ENCODE results near the gene SLC23A3. TPM values are rescaled to one million over a fixed set of nuclear protein-coding genes. Genes with fewer than 3 reads are reported as not detected.

SLC23A3 gene, protein sequence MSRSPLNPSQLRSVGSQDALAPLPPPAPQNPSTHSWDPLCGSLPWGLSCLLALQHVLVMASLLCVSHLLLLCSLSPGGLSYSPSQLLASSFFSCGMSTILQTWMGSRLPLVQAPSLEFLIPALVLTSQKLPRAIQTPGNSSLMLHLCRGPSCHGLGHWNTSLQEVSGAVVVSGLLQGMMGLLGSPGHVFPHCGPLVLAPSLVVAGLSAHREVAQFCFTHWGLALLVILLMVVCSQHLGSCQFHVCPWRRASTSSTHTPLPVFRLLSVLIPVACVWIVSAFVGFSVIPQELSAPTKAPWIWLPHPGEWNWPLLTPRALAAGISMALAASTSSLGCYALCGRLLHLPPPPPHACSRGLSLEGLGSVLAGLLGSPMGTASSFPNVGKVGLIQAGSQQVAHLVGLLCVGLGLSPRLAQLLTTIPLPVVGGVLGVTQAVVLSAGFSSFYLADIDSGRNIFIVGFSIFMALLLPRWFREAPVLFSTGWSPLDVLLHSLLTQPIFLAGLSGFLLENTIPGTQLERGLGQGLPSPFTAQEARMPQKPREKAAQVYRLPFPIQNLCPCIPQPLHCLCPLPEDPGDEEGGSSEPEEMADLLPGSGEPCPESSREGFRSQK
- total RNA-seq, result 6.9 TPM

DNA sequence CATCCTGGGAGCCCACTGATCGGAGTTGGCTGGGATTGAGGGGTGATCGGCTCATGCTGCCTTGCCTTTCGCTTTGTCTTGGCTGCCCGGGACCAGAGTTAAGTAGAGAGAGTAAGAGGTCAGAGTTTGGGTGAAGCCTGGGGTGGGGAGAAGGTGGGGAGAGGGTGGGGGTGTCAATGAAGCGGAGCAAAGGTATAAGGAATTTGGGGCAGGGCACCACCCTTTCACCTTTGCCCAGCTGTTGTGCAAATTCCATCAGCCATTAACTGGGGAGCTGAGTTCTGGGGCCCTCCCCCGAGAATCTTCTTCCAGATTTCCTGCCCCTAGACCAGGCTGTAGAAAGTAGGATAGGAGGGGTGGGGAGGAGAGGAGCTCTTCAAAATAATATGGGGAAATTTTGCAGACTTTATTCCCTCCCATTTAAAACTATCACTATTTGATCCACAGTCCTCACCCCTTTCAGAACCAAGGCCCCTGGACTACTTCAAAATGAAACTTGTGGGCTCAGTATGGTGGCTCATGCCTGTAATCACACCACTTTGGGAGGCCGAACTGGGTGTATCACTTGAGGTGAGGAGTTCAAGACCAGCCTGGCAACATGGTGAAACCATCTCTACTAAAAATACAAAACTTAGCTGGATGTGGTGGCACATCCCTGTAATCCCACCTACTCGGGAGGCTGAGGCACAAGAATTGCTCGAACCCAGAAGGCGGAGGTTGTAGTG lies at the start of gene SLC23A3:
TSS of gene SLC23A3 (minus strand) at position 100 of the 725 bp plus-strand sequence. CDS start at position 55, 45 bp downstream.

DNA sequence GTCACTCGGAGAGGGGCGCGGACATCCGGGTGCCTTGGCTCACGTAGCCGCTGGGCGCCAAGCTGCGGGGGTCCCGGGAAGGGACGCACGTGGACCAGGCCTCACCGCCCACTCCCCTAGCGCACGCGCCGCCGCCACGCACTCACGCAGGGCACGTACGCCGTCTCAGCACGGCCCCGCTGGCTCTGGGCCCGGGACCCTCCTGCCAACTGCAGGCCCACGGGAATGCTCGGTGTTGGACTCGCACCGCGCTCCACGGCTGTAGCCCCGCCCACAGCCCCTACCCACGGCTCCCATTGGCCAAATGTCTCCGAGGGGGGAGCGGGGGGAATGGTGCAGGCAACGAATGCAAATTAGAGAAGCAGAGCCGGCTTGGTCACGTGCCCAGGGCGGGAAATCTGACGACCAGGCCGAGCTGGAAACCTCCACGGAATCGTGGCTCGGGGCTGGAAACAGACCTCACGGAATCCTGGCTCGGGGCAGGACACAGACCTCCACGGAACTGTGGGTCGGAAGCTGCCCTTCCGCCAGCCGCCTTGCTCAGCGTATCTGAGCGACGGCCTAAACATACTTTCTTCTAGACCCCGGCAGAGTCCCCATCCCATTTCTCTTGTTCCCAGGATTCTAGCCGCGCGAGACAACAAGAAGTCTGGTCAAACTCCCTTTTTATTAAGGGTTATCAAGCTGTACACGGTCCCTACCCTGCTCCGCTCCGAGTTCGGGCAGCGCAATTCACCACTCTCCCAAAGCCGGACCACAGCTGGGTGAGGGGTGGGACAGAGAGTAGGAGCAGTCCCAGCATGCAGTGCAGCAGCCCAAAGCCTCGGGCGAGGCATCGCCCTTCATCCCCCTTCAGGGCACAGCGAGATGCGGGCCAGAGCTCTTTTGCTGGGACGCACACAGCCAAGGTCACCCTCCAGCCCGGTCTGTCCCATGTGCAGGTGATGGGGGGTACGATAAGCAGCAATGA lies 49.2 kb upstream of the SLC23A3 start, which contains the start of gene ABCB6:
TSS of gene ABCB6 (minus strand) at position 227 of the 970 bp plus-strand sequence. CDS start 285 bp downstream, outside the sequence.

DNA sequence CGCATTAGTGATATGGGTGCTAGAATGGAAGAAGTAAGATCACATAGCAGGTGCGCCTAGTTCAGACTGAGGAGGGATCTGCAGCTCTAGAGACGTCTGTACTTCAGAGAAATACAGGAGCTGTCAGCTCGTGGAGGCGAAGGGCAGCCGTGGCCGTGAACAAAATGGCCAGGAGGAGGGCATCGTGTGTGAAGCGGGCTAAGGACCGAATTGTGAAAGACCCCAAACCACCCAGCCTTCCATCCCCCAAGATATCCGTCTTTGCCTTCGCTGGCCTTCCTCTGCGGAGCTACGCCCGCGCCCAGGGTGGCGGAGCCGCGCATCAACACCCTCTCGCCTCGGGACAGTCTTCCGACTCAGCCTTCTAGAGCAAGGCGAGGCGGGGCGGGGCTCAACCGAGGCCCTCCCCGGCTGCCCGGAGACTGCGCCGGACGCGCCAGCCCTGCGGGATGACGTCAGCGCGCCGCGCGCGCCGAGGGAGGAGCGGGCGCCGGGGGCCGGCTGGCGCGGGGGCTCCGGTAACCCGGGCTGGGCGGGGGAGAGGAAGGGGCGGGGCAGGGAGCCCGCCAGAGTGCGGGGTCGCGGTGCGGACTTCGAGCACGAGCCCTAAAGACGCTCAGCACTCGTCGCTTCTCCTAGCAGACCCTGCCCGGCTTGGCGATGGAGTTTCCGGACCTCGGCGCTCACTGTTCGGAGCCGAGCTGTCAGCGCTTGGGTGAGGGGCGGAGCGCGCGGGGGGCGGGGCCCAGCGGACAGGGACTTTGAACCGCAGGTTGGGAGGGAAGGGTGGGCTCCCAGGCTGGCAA lies 36.7 kb upstream of the SLC23A3 start, which contains the start of gene ZFAND2B:
TSS of gene ZFAND2B (plus strand) at position 455 of the 806 bp plus-strand sequence. CDS start at position 661, 206 bp downstream.

DNA sequence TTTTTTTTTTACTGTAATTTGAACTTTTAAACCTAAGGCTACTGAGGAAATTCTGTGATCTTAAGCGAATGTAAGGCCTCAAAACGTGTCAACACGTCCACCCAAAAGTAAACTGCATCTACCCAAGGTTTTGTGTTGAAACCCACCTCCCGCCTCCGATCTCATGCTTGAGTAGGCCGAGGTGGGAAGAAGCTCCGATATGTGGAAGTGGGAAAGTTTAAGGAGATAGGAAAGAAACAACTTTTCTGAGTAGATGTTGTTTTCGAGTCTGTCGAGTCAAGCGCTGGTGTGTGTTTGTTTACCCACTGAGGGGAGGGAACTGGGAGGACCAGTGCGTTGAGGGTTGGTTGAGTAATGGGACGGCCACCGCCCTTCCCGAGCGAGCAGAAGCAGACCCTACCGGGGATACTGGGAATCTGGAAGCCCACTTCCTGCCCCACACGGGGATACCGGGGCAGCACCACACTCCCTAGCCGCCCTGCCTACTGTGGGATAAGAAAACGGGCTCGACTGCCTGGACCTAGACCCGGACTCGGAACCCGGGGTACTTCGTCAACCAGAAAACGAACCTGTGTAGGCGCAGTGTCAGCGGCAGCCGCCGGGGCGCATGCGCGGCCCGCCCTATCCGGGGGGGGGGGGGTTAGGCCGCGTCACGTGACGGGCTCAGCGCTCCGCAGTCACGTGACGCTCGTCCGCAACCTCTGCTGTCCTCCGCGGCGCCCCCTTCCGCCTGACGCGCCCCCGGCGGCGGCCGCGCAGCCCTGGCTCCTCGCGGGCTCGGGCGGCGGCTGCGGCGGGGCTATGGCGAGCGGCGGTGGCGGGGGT lies 7.9 kb upstream of the SLC23A3 start, which contains the start of gene RETREG2:
TSS of gene RETREG2 (plus strand) at position 724 of the 825 bp plus-strand sequence. CDS start at position 802, 78 bp downstream.

DNA sequence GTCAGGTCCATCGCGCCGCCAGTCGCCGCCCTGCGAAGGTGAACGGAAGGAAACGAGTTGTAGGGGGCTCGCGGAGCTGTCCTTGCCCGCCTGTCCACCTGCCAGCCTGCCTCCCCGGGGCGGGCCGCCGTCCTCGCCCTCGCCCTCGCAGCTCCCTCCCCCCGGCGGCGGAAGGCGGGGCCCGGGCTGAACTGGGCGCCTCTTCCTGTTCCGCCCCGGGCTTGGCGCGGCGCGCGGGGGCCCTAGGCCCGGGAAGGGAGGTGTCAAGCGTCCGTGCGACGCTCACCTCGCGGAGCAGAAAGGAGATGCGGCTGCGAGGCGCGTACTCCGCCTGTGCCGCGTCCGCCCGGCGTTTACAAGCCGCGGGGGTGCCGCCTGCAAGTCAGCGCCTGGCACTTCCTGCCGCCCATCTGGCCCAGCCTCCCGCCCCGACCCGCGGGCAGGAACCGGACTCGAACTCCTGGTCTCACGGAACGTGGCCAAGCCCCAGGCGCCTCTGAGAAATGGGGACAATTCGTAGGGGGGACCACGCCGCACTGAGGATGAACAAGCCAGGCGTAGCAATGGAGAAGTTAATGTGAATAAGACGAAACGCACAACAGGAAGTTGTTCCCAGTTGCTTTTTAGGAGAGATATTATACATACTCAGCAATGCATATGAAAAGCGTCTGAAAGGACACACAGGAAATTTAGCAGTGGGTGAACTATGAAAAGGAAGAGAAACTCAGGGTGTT lies 7.2 kb upstream of the SLC23A3 start, which contains the start of gene CNPPD1:
TSS of gene CNPPD1 (minus strand) at position 108 of the 734 bp plus-strand sequence. CDS start at position 11, 97 bp downstream.

DNA sequence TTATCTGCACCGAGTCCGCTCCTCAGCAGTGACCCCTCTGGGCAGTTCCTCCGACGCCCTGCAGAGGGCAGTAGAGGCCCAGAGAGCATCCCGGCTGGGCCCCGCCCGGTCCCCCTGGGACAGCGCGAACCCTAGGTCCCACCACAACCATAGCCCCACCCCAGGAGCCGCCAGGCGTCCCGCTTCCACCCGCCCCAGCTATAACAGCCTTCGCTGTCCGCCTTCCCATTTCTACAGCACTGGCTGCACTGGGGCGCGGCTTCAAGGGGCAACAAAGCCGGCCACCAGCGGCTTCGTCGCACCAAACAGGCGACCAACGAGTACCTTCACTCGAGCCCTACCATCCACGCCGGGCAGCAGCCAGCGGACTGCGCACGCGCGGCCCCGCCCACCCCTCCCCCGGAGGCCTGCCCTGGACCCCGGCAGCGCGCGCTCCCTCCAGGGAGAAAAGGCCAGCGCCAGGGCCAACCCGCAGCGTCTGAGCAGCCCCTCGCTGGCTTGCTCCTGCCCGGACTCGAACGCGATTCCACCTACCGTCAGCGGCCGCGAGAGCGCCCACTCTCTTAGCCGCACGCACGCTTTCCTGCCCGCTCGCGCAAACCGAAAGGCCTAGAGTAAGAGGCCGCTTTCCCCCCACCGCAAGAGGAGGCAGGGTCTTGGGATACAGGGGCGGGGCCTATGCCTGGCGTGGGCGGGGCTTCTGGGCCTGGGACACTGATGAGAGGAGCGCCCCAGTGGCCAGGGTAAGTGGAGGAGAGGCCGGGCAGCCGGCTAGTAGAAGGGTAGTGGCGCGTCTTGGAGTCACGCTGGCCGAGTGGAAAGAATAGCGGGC lies 9.4 kb downstream of the SLC23A3 start, which contains the start of gene NHEJ1:
TSS of gene NHEJ1 (minus strand) at position 630 of the 832 bp plus-strand sequence. CDS start 2,453 bp downstream, outside the sequence.

Other genes starting within 250 kb of the SLC23A3 start
- 0.12 TPM for gene CDK5R2, start 210.4 kb downstream of the SLC23A3 start, total RNA-seq
- gene FEV, start 184.8 kb downstream of the SLC23A3 start, total RNA-seq, result 1.3 TPM
- not detected for gene CRYBA2, start 176.6 kb downstream of the SLC23A3 start, total RNA-seq
- 0.23 TPM for gene CFAP65, start 128.5 kb downstream of the SLC23A3 start, total RNA-seq
- gene IHH, start 109.1 kb downstream of the SLC23A3 start, total RNA-seq, result 1.5 TPM
- gene NHEJ1, start 9.2 kb downstream of the SLC23A3 start, total RNA-seq, result 15.2 TPM
- gene CNPPD1, start 6.9 kb upstream of the SLC23A3 start, total RNA-seq, result 39.4 TPM
- 64.3 TPM for gene RETREG2, start 8.2 kb upstream of the SLC23A3 start, total RNA-seq
- 27.9 TPM for gene ZFAND2B, start 36.8 kb upstream of the SLC23A3 start, total RNA-seq
- 28.1 TPM for gene ABCB6, start 48.9 kb upstream of the SLC23A3 start, total RNA-seq
- gene ATG9A, start 59.6 kb upstream of the SLC23A3 start, total RNA-seq, result 53.7 TPM
- gene ANKZF1, start 59.8 kb upstream of the SLC23A3 start, total RNA-seq, result 51.6 TPM
- gene GLB1L, start 75.4 kb upstream of the SLC23A3 start, total RNA-seq, result 15.2 TPM
- gene STK16, start 75.5 kb upstream of the SLC23A3 start, total RNA-seq, result 24.2 TPM
- gene TUBA4B, start 83.2 kb upstream of the SLC23A3 start, total RNA-seq, result not detected
- 16.5 TPM for gene TUBA4A, start 83.9 kb upstream of the SLC23A3 start, total RNA-seq
- 56.4 TPM for gene DNAJB2, start 109.3 kb upstream of the SLC23A3 start, total RNA-seq
- 0.88 TPM for gene PTPRN, start 139.4 kb upstream of the SLC23A3 start, total RNA-seq
- not detected for gene RESP18, start 162.7 kb upstream of the SLC23A3 start, total RNA-seq
- gene DNPEP, start 217.9 kb upstream of the SLC23A3 start, total RNA-seq, result 64.8 TPM
- gene DES, start 248.3 kb upstream of the SLC23A3 start, total RNA-seq, result 582 TPM